HL-60 (cell line): Measurements from ENCODE around the gene MPZ.
A peak's percentile ranks its signal among the peaks of the same experiment; 100 is the strongest.

Source experiments
- DNase-seq, 2 experiments: peaks; one replicate each; pipeline ENCODE4 v3.0.0-alpha.2; 2010 to 2020; ENCODE audit warnings: low read depth in 1 of 2, low spot score in 1 of 2
- H3K27ac ChIP-seq: fragments of 250-450 bp; sonication (Bioruptor Pico); replicated peaks from 2 replicates; pipeline ENCODE4 v1.5.1; 2020; ENCODE audit warnings: mild to moderate bottlenecking, moderate library complexity
- H3K27me3 ChIP-seq: fragments of 250-450 bp; sonication (Bioruptor Pico); 2 replicates; pipeline ENCODE4 v1.5.1; 2021; ENCODE audit warnings: mild to moderate bottlenecking, moderate library complexity; ENCODE audit not compliant: insufficient read depth, poor library complexity, severe bottlenecking
- H3K4me3 ChIP-seq: replicated peaks from 2 replicates; pipeline ENCODE4 v1.5.1; 2011; ENCODE audit warnings: mild to moderate bottlenecking, control low read depth, low read length; ENCODE audit not compliant: insufficient read depth
- CTCF ChIP-seq: IDR thresholded peaks from one replicate; pipeline ENCODE4 v1.5.1; 2011; ENCODE audit warnings: low read length, control low read depth, inconsistent platforms; ENCODE audit not compliant: insufficient read depth
- GABPA ChIP-seq: IDR thresholded peaks from 2 replicates; pipeline ENCODE4 v1.6.1; 2012; ENCODE audit warnings: low read depth
- POLR2AphosphoS5 ChIP-seq: IDR thresholded peaks from 2 replicates; pipeline ENCODE4 v1.6.1; 2012; ENCODE audit warnings: low read depth
- SPI1 ChIP-seq: IDR thresholded peaks from 2 replicates; pipeline ENCODE4 v1.6.1; 2012; ENCODE audit warnings: low read depth, mild to moderate bottlenecking, borderline replicate concordance
- TF ChIP-seq, protein P1 (sequence below): IDR thresholded peaks from 2 replicates; pipeline ENCODE4 v1.6.1; 2012; ENCODE audit warnings: low read depth; ENCODE audit not compliant: insufficient replicate concordance

MPZ gene

GRCh38 chr1:161311595-161312181 is 1.9 kb upstream of the MPZ start:
- Histone ChIP-seq H3K4me3 (no peak overlapping the region), H3K27ac (no peak overlapping the region), H3K27me3 (no peaks in the 10 kb centered on the region)
- DNase-seq = no peak
- no peak for TF ChIP-seq CTCF
- no peak for TF ChIP-seq GABPA
- no peak for TF ChIP-seq SPI1
- TF ChIP-seq POLR2AphosphoS5 = no peak
- TF ChIP-seq, protein P1, sequence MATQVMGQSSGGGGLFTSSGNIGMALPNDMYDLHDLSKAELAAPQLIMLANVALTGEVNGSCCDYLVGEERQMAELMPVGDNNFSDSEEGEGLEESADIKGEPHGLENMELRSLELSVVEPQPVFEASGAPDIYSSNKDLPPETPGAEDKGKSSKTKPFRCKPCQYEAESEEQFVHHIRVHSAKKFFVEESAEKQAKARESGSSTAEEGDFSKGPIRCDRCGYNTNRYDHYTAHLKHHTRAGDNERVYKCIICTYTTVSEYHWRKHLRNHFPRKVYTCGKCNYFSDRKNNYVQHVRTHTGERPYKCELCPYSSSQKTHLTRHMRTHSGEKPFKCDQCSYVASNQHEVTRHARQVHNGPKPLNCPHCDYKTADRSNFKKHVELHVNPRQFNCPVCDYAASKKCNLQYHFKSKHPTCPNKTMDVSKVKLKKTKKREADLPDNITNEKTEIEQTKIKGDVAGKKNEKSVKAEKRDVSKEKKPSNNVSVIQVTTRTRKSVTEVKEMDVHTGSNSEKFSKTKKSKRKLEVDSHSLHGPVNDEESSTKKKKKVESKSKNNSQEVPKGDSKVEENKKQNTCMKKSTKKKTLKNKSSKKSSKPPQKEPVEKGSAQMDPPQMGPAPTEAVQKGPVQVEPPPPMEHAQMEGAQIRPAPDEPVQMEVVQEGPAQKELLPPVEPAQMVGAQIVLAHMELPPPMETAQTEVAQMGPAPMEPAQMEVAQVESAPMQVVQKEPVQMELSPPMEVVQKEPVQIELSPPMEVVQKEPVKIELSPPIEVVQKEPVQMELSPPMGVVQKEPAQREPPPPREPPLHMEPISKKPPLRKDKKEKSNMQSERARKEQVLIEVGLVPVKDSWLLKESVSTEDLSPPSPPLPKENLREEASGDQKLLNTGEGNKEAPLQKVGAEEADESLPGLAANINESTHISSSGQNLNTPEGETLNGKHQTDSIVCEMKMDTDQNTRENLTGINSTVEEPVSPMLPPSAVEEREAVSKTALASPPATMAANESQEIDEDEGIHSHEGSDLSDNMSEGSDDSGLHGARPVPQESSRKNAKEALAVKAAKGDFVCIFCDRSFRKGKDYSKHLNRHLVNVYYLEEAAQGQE = no peak

GRCh38 chr1:161307892-161308638 is 1.7 kb downstream of the MPZ start:
- Histone ChIP-seq H3K27ac (peak overlapping the region; percentile 95), H3K27me3 (no peaks in the 10 kb centered on the region), H3K4me3 (no peak overlapping the region)
- DNase-seq = no peak
- TF ChIP-seq POLR2AphosphoS5 = no peak
- TF ChIP-seq GABPA = no peak
- TF ChIP-seq, protein P1 = no peak
- TF ChIP-seq SPI1 = no peak
- TF ChIP-seq CTCF = no peak

DNA sequence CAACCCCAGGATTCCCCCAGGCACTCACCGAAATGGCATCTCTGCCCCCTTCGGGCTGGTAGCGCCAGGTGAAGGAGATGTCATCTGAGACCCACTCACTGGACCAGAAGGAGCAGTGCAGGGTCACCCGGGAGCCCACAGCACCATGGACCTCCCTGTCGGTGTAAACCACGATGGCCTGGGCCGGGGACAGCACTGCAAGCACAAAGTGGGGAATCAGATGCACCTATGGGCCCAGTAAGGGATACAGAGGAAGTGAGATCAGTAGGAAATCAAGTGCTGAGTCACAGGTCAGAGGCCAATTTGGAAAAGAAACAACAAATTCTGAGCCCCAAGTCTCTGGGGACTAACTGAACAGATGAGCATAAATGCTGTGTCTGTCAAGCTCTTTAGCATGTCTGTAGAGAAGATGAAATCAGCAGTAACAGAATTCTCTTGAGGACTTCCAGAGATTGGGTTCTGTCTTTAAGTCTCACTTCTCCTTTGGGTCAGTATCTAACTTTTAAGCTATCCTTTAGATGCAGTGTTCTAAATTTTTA is 2.5 kb downstream of the MPZ start:
- TF ChIP-seq SPI1 (peak; percentile 55; the same call in 1 of the 2 replicates), POLR2AphosphoS5 (no peak)
- peak overlapping the region; percentile 95 for H3K27ac ChIP-seq
- DNase-seq = peak; percentile 71 to 83
- H3K4me3 ChIP-seq = peak overlapping the region; percentile 34
- no peaks in the 10 kb centered on the region for H3K27me3 ChIP-seq

DNA sequence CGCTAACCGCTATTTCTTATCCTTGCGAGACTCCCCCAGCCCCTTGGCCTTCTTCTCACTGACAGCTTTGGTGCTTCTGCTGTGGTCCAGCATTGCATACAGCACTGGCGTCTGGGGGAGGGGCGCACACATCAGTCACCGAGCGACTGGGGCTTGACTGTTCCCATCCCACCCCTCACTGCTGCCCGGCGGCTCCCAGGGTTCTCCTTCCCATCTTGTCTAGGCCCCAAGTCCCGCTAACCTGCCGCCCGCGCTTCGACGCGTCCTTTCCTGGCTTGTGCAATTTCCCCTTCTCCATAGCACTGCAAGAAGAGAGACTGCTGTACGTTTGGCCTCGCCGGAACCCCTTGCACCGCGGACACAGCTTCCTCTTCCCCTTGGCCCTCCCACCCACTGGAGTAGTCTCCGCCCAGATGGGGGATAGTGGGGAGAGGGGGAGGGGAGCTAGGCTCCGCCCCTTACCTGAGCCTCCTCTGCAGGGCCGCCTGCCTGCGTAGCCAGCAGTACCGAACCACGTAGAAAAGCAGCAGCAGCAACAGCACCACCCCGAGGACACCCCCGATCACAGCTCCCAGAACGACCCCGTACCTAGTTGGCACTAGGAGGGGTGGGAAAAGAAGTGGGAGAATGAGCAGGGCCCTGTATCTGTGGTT is 3.8 kb downstream of the MPZ start:
- TF ChIP-seq CTCF (no peak), SPI1 (peak; percentile 60; the same call in 1 of the 2 replicates), GABPA (peak; percentile 77), POLR2AphosphoS5 (peak; percentile 90)
- TF ChIP-seq, protein P1 = peak; percentile 67
- Histone ChIP-seq H3K27me3 (no peaks in the 10 kb centered on the region), H3K27ac (peak overlapping the region; percentile 95), H3K4me3 (peak overlapping the region; percentile 69)
- DNase-seq = peak; percentile 98 to 99
